Neuron (in vitro differentiated cells): ENCODE results near the gene ZNF585A.
"Not testable (repeated sequence)": the region's sequence is repeated elsewhere in the genome, so short reads cannot be mapped to it uniquely, and the experiment has no call there.

Experiments
- H2AFZ ChIP-seq: one replicate; pipeline ENCODE4 v1.6.1; 2013; ENCODE audit warnings: low read depth, mild to moderate bottlenecking, inconsistent platforms, low read length, moderate library complexity
- H3K27me3 ChIP-seq: one replicate; pipeline ENCODE4 v1.6.1; 2013; ENCODE audit warnings: low read length; ENCODE audit not compliant: insufficient read depth
- H3K36me3 ChIP-seq: one replicate; pipeline ENCODE4 v1.6.1; 2013; ENCODE audit warnings: low read length; ENCODE audit not compliant: insufficient read depth
- H3K4me1 ChIP-seq: one replicate; pipeline ENCODE4 v1.6.1; 2013; ENCODE audit warnings: low read length; ENCODE audit not compliant: insufficient read depth
- H3K4me3 ChIP-seq: 2 replicates; pipeline ENCODE4 v1.5.1; 2013; ENCODE audit warnings: mild to moderate bottlenecking, low read length, moderate library complexity
- H3K9me3 ChIP-seq: one replicate; pipeline ENCODE4 v1.6.1; 2013; ENCODE audit warnings: low read length

Gene ZNF585A

GRCh38 chr19:37172368-37173366, at the start of gene ZNF585A:
Gene ZNF585A, minus strand, starts transcription at chr19:37172695. Its CDS starts 2,785 bp downstream, at chr19:37169910.
- peaks cover 28% of the 10 kb centered on the region for H3K9me3 ChIP-seq
- H3K36me3 ChIP-seq: peaks cover 26% of the 10 kb centered on the region
- peak within 1 kb of the TSS; percentile 97 for H2AFZ ChIP-seq
- H3K4me1 ChIP-seq: peaks cover 9% of the 10 kb centered on the region
- H3K4me3 ChIP-seq: peak within 1 kb of the TSS; percentile 97
- no peaks in the 10 kb centered on the region for H3K27me3 ChIP-seq

DNA sequence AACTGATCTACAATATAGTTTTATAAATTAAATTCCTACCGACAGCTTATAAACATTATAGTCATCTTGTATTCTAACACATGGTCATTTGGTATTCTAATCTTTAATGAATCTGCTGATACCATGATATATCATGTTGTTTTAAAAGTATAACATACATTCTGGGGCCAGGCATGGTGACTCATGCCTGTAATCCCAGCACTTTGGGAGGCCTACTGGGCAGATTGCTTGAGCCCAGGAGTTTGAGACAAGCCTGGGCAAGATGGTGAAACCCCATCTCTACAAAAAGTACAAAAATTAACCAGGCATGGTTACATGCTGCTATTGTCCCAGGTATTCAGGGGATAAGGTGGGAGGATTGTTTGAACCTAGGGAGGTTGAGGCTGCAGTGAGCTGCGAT, 48.6 kb upstream of the ZNF585A start:
- Histone ChIP-seq H3K36me3 (peaks cover 18% of the 10 kb centered on the region), H3K9me3 (peaks cover 12% of the 10 kb centered on the region), H3K4me1 (peaks cover 6% of the 10 kb centered on the region), H3K27me3 (no peaks in the 10 kb centered on the region), H3K4me3 (no peak overlapping the region), H2AFZ (no peak overlapping the region)

DNA sequence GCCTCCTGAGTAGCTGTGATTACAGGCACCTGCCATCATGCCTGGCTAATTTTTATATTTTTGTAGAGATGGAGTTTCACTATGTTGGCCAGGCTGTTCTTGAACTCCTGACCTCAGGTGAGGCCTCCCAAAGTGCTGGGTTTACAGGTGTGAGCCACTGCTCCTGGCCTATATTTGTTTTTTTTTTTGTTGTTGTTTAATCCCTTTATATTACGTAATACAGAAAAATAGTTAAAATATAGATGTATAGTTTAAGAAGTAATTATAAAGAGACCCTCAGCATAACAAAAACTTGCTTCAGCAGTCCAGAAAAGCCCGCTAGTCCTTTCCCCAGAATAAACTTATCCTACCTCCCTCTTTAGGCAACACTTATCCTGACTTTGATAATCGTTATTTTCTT, 47.9 kb upstream of the ZNF585A start:
- H3K4me3 ChIP-seq: no peak overlapping the region
- H3K36me3 ChIP-seq: peaks cover 12% of the 10 kb centered on the region
- peaks cover 6% of the 10 kb centered on the region for H3K4me1 ChIP-seq
- peaks cover 12% of the 10 kb centered on the region for H3K9me3 ChIP-seq
- H2AFZ ChIP-seq: no peak overlapping the region
- H3K27me3 ChIP-seq: no peaks in the 10 kb centered on the region

DNA sequence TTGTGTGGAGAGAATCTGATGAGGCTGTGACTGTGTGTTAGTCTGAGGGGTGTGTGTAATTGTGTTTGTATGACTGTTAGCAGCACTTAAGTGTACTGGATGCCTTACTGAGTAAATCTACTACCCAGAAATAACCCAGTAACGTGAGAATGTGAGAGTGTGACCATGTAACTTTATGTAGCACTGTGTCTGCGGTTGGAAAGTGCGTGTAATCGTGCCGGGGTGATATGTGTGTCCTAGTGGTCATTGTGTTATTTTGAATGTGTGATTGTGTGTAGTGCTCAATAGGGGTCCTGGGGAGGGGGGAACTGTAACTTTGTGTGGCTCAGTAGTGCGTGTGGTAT, 46.1 kb upstream of the ZNF585A start:
- H3K27me3 ChIP-seq: no peaks in the 10 kb centered on the region
- H2AFZ ChIP-seq: peak overlapping the region; percentile 56
- H3K9me3 ChIP-seq: peaks cover 8% of the 10 kb centered on the region

GRCh38 chr19:37217775-37218591, 45.5 kb upstream of the ZNF585A start, which contains the start of gene ZNF383:
Gene ZNF383, plus strand, starts transcription at chr19:37218214. Its CDS starts 12,240 bp downstream, at chr19:37230454.
- H3K4me1 ChIP-seq: peaks cover 6% of the 10 kb centered on the region

More for the DNA sequence above, 46.1 kb upstream of the ZNF585A start:
- Histone ChIP-seq H3K4me1 (peaks cover 6% of the 10 kb centered on the region), H3K36me3 (peaks cover 9% of the 10 kb centered on the region), H3K4me3 (peak overlapping the region; percentile 79)

GRCh38 chr19:37217480-37217774, 44.9 kb upstream of the ZNF585A start:
- H3K4me1 ChIP-seq: peaks cover 6% of the 10 kb centered on the region
- peak overlapping the region; percentile 79 for H3K4me3 ChIP-seq
- peak overlapping the region; percentile 56 for H2AFZ ChIP-seq
- H3K36me3 ChIP-seq: peaks cover 5% of the 10 kb centered on the region
- peaks cover 5% of the 10 kb centered on the region for H3K9me3 ChIP-seq
- no peaks in the 10 kb centered on the region for H3K27me3 ChIP-seq

More at GRCh38 chr19:37217775-37218591, 45.5 kb upstream of the ZNF585A start, which contains the start of gene ZNF383:
- Histone ChIP-seq H3K36me3 (peaks cover 6% of the 10 kb centered on the region), H3K9me3 (peaks cover 5% of the 10 kb centered on the region), H2AFZ (peak within 1 kb of the TSS; percentile 56), H3K27me3 (no peaks in the 10 kb centered on the region), H3K4me3 (peak within 1 kb of the TSS; percentile 79)

GRCh38 chr19:37197768-37198167, 25.3 kb upstream of the ZNF585A start:
- no peaks in the 10 kb centered on the region for H3K27me3 ChIP-seq
- H3K4me3 ChIP-seq: no peak overlapping the region
- H3K9me3 ChIP-seq: peaks cover 6% of the 10 kb centered on the region
- H3K36me3 ChIP-seq: peaks cover 6% of the 10 kb centered on the region
- H2AFZ ChIP-seq: no peak overlapping the region
- H3K4me1 ChIP-seq: no peaks in the 10 kb centered on the region

- not testable (repeated sequence) for H3K4me1 ChIP-seq, H3K4me3 ChIP-seq, H3K36me3 ChIP-seq, H2AFZ ChIP-seq, H3K9me3 ChIP-seq, H3K27me3 ChIP-seq
Observed at GRCh38 chr19:37197115-37197514, 24.6 kb upstream of the ZNF585A start.

DNA sequence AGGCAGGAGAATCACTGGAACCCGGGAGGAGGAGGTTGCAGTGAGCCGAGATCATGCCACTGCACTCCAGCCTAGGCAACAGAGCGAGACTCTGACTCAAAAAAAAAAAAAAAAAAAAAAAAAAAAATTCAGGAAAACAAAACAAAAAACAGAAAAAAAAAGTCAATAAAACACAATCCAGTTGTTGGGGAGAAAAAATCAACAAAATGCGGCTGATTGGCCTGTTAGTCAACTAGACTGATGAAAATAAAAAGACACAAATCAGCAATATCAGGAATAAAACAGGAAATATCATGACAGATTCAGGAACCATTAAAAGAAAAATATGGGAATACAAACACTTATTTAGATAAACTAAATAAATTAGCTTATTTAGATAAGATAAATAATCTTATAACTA, 22.8 kb upstream of the ZNF585A start:
- H3K4me1 ChIP-seq, H3K4me3 ChIP-seq, H3K9me3 ChIP-seq, H2AFZ ChIP-seq, H3K36me3 ChIP-seq, H3K27me3 ChIP-seq: not testable (repeated sequence)

DNA sequence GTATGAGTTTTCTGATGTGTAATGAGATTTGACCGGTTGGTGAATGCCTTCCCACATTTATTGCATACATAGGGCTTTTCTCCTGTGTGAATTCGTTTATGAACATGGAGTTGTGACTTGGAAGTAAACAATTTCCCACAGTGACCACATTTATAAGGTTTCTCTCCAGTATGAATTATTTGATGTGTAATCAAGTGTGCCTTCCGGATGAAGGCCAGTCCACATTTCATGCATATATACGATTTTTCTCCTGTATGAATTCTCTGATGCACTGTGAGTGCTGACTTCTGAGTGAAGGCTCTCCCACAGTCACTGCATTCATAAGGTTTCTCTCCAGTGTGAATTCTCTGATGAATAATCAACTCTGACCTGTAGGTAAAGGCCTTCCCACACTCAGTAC, 13.6 kb upstream of the ZNF585A start:
- H3K27me3 ChIP-seq, H2AFZ ChIP-seq, H3K36me3 ChIP-seq, H3K4me3 ChIP-seq, H3K4me1 ChIP-seq: not testable (repeated sequence)
- H3K9me3 ChIP-seq: peaks cover 33% of the 10 kb centered on the region

- no peaks in the 10 kb centered on the region for H3K27me3 ChIP-seq
- no peak overlapping the region for H2AFZ ChIP-seq
- no peaks in the 10 kb centered on the region for H3K4me1 ChIP-seq
- peaks cover 68% of the 10 kb centered on the region for H3K36me3 ChIP-seq
- no peak overlapping the region for H3K4me3 ChIP-seq
- peaks cover 58% of the 10 kb centered on the region for H3K9me3 ChIP-seq
Observed at GRCh38 chr19:37165635-37166034, 6.9 kb downstream of the ZNF585A start.

DNA sequence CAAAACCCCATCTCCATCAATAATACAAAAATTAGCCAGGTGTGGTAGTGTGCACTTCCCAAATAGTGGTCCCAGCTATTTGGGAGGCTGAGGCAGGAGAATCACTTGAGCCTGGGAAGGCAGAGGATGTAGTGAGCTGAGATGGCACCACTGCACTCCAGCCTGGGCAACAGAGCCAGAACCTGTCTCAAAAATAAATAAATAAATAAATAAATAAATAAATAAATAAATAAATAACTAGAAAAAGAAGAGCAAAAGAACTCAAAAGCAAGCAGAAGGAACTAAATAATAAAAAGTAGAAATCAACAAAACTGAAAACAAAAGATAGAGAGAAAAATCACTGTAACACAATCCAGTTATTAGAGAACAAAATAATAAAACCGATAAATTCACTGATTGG, 12.3 kb downstream of the ZNF585A start:
- Histone ChIP-seq H3K4me3 (no peak overlapping the region), H3K27me3 (no peaks in the 10 kb centered on the region), H3K4me1 (no peaks in the 10 kb centered on the region), H2AFZ (no peak overlapping the region), H3K9me3 (peaks cover 44% of the 10 kb centered on the region), H3K36me3 (peaks cover 56% of the 10 kb centered on the region)

DNA sequence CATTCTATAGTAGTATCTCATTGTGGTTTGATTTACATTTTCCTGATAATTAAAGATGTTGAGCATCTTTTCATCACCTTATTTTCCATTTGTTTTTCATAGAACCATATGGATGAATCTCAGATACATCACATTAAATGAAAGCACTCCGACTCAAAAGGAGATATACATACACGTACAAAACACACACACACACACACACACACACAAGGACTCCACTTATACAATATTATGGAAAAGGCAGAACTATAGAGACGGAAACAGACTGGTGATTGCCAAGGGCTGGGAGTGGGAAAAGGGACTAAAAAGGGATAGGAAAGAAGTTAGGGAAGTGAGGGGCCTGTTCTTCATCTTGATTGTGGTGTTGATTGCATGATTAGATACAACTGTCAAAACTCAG, 24.3 kb downstream of the ZNF585A start:
- peaks cover 47% of the 10 kb centered on the region for H3K36me3 ChIP-seq
- H3K9me3 ChIP-seq: peaks cover 64% of the 10 kb centered on the region
- no peaks in the 10 kb centered on the region for H3K27me3 ChIP-seq
- H3K4me3 ChIP-seq: no peak overlapping the region
- no peak overlapping the region for H2AFZ ChIP-seq
- H3K4me1 ChIP-seq: no peaks in the 10 kb centered on the region
